ENCODE results near the gene SNX10. TPM values are rescaled to one million over a fixed set of nuclear protein-coding genes. Genes with fewer than 3 reads are reported as not detected.

The SNX10 gene
- total RNA-seq, 1 experiment from 2014 or later, result 9.8 TPM

DNA sequence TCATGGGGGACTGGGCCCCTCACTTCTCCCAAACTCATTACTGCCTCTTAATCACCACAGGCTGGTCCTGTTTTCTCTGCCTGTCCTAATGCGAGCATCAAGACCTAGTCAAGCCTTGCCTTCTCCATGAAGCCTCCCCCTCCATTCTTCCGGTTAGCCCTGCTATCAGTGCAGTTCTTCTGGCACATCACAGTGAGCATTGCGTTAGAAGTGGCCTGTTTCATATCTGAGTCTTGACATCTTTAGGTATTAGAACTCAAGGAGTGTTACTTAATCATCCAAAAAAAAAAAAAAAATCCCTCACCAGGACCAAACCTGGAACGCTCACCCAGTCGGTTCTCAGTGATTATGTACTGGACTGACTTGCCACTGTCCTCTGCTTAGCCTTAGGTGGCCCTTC, 17.4 kb downstream of the SNX10 start:
- no peaks in the 10 kb centered on the region for H3K9me3 ChIP-seq (ENCODE audit: insufficient read depth, low read depth)
- H3K4me1 ChIP-seq (replicated peaks; ENCODE audit: insufficient read depth), result peaks cover 24% of the 10 kb centered on the region
- no peaks in the 10 kb centered on the region for H3K27me3 ChIP-seq (ENCODE audit: insufficient read depth, low read depth)
- TF ChIP-seq EZH2 (IDR thresholded peaks at IDR 0.05; ENCODE audit: low read depth), result no peak
- TF ChIP-seq, protein P1, sequence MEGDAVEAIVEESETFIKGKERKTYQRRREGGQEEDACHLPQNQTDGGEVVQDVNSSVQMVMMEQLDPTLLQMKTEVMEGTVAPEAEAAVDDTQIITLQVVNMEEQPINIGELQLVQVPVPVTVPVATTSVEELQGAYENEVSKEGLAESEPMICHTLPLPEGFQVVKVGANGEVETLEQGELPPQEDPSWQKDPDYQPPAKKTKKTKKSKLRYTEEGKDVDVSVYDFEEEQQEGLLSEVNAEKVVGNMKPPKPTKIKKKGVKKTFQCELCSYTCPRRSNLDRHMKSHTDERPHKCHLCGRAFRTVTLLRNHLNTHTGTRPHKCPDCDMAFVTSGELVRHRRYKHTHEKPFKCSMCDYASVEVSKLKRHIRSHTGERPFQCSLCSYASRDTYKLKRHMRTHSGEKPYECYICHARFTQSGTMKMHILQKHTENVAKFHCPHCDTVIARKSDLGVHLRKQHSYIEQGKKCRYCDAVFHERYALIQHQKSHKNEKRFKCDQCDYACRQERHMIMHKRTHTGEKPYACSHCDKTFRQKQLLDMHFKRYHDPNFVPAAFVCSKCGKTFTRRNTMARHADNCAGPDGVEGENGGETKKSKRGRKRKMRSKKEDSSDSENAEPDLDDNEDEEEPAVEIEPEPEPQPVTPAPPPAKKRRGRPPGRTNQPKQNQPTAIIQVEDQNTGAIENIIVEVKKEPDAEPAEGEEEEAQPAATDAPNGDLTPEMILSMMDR (conservative IDR thresholded peaks at IDR 0.05), result no peak
- CTCF ChIA-PET, result no interaction called here
- BruUV-seq (replicated peaks), result no TSS peak
- intact Hi-C loops (cut with micrococcal nuclease; ENCODE audit: unreplicated experiment), result no loop called here
- H3K4me2 ChIP-seq, result no peak overlapping the region
- H4K20me1 ChIP-seq (ENCODE audit: insufficient read depth), result no peaks in the 10 kb centered on the region
- H3K27ac ChIP-seq, result no peak overlapping the region
- peaks cover 11% of the 10 kb centered on the region; the same call in 1 of the 2 replicates for H3F3A ChIP-seq (ENCODE audit: insufficient read depth, low read depth)
- DNase-seq, result no peak
- H2AFZ ChIP-seq, result no peak overlapping the region
- POLR2A ChIA-PET (ENCODE audit: unreplicated experiment), result no interaction called here
- no peaks in the 10 kb centered on the region for H3K36me3 ChIP-seq (ENCODE audit: low read depth)
- H3K9me2 ChIP-seq (ENCODE audit: insufficient read depth), result no peaks in the 10 kb centered on the region
- H3K4me3 ChIP-seq, result no peak overlapping the region
- no peaks in the 10 kb centered on the region for H3K79me2 ChIP-seq (ENCODE audit: low read depth)

GRCh38 chr7:26311798-26312197, 20.1 kb downstream of the SNX10 start:
- TF ChIP-seq, protein P1 (conservative IDR thresholded peaks at IDR 0.05), result no peak
- TF ChIP-seq EZH2 (IDR thresholded peaks at IDR 0.05; ENCODE audit: low read depth), result no peak
- H2AFZ ChIP-seq, result no peak overlapping the region
- no peak for DNase-seq
- no TSS peak for BruUV-seq (replicated peaks)
- intact Hi-C loops (cut with micrococcal nuclease; ENCODE audit: unreplicated experiment), result no loop called here
- no peak overlapping the region for H3K4me3 ChIP-seq
- peaks cover 10% of the 10 kb centered on the region; the same call in 1 of the 2 replicates for H3F3A ChIP-seq (ENCODE audit: insufficient read depth, low read depth)
- H3K9me2 ChIP-seq (ENCODE audit: insufficient read depth), result no peaks in the 10 kb centered on the region
- H3K9me3 ChIP-seq (ENCODE audit: insufficient read depth, low read depth), result no peaks in the 10 kb centered on the region
- no peaks in the 10 kb centered on the region for H3K36me3 ChIP-seq (ENCODE audit: low read depth)
- H3K27me3 ChIP-seq (ENCODE audit: insufficient read depth, low read depth), result no peaks in the 10 kb centered on the region
- ChIA-PET CTCF (no interaction called here), POLR2A (ENCODE audit: unreplicated experiment) (no interaction called here)
- H3K27ac ChIP-seq, result no peak overlapping the region
- peaks cover 20% of the 10 kb centered on the region for H3K4me1 ChIP-seq (replicated peaks; ENCODE audit: insufficient read depth)
- H3K79me2 ChIP-seq (ENCODE audit: low read depth), result no peaks in the 10 kb centered on the region
- no peaks in the 10 kb centered on the region for H4K20me1 ChIP-seq (ENCODE audit: insufficient read depth)
- no peak overlapping the region for H3K4me2 ChIP-seq

GRCh38 chr7:26317211-26317610, 25.5 kb downstream of the SNX10 start:
- Histone ChIP-seq H3K36me3 (ENCODE audit: low read depth) (no peaks in the 10 kb centered on the region), H3K4me3 (no peak overlapping the region), H3F3A (ENCODE audit: insufficient read depth, low read depth) (no peaks in the 10 kb centered on the region), H3K9me3 (ENCODE audit: insufficient read depth, low read depth) (no peaks in the 10 kb centered on the region), H3K27ac (no peak overlapping the region), H3K9me2 (ENCODE audit: insufficient read depth) (no peaks in the 10 kb centered on the region), H3K4me2 (no peak overlapping the region), H2AFZ (no peak overlapping the region), H3K27me3 (ENCODE audit: insufficient read depth, low read depth) (no peaks in the 10 kb centered on the region), H3K79me2 (ENCODE audit: low read depth) (no peaks in the 10 kb centered on the region), H3K4me1 (replicated peaks; ENCODE audit: insufficient read depth) (no peaks in the 10 kb centered on the region), H4K20me1 (ENCODE audit: insufficient read depth) (no peaks in the 10 kb centered on the region)
- CTCF ChIA-PET, result no interaction called here
- TF ChIP-seq, protein P1 (conservative IDR thresholded peaks at IDR 0.05), result no peak
- no peak for TF ChIP-seq EZH2 (IDR thresholded peaks at IDR 0.05; ENCODE audit: low read depth)
- BruUV-seq (replicated peaks), result no TSS peak
- intact Hi-C loops (cut with micrococcal nuclease; ENCODE audit: unreplicated experiment), result no loop called here
- POLR2A ChIA-PET (ENCODE audit: unreplicated experiment), result no interaction called here
- DNase-seq, result no peak

All from PC-9 (cell line).